WTC11 (cell line): ENCODE measurements around the gene AIFM2.

ENCODE experiments used
- E2F4 ChIP-seq: sonication (generic); formaldehyde crosslinking; IDR thresholded peaks from 2 replicates; pipeline ENCODE4 v1.8.1; 2022; ENCODE audit warnings: low read depth, mild to moderate bottlenecking, moderate library complexity, missing genetic modification reagents, borderline replicate concordance
- NFYB ChIP-seq: sonication (generic); formaldehyde crosslinking; conservative IDR thresholded peaks from 2 replicates; pipeline ENCODE4 v1.8.0; 2022; ENCODE audit warnings: low read depth, missing genetic modification reagents
- USF2 ChIP-seq: sonication (generic); formaldehyde crosslinking; IDR thresholded peaks from 2 replicates; pipeline ENCODE4 v1.8.1; 2023; ENCODE audit warnings: mild to moderate bottlenecking, missing genetic modification reagents, moderate library complexity
- TF ChIP-seq, protein P1 (sequence below): fragments of 200-600 bp; IDR thresholded peaks from 2 replicates; pipeline ENCODE4 v1.8.0; 2022; ENCODE audit warnings: antibody characterized with exemption
- TF ChIP-seq, protein P2 (sequence below): sonication (generic); formaldehyde crosslinking; IDR thresholded peaks from 2 replicates; pipeline ENCODE4 v1.8.0; 2023; ENCODE audit warnings: mild to moderate bottlenecking, missing genetic modification reagents

DNA sequence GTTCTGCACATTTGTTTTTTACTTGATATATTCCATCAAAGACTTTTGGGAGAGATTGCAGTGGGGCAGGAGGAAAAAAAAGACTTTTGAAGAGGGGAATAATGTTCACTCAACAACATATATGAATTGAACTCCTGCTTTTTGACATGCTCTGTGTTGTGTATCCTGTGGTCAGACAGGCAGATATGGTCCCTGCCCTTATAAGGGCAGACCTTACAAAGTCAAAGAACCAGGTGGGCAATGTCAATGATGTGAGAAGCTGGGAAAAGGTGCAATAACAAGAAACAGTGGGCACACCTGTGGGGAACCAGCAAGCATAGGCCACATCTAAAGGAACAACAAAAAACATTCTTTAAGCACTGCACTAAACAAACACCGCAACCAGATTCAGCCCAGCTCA is 8.2 kb downstream of the AIFM2 start:
- TF ChIP-seq NFYB (CRISPR knock-in tag): no peak
- TF ChIP-seq, protein P1, sequence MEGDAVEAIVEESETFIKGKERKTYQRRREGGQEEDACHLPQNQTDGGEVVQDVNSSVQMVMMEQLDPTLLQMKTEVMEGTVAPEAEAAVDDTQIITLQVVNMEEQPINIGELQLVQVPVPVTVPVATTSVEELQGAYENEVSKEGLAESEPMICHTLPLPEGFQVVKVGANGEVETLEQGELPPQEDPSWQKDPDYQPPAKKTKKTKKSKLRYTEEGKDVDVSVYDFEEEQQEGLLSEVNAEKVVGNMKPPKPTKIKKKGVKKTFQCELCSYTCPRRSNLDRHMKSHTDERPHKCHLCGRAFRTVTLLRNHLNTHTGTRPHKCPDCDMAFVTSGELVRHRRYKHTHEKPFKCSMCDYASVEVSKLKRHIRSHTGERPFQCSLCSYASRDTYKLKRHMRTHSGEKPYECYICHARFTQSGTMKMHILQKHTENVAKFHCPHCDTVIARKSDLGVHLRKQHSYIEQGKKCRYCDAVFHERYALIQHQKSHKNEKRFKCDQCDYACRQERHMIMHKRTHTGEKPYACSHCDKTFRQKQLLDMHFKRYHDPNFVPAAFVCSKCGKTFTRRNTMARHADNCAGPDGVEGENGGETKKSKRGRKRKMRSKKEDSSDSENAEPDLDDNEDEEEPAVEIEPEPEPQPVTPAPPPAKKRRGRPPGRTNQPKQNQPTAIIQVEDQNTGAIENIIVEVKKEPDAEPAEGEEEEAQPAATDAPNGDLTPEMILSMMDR: no peak
- no peak for TF ChIP-seq E2F4 (CRISPR knock-in tag)
- TF ChIP-seq, protein P2, sequence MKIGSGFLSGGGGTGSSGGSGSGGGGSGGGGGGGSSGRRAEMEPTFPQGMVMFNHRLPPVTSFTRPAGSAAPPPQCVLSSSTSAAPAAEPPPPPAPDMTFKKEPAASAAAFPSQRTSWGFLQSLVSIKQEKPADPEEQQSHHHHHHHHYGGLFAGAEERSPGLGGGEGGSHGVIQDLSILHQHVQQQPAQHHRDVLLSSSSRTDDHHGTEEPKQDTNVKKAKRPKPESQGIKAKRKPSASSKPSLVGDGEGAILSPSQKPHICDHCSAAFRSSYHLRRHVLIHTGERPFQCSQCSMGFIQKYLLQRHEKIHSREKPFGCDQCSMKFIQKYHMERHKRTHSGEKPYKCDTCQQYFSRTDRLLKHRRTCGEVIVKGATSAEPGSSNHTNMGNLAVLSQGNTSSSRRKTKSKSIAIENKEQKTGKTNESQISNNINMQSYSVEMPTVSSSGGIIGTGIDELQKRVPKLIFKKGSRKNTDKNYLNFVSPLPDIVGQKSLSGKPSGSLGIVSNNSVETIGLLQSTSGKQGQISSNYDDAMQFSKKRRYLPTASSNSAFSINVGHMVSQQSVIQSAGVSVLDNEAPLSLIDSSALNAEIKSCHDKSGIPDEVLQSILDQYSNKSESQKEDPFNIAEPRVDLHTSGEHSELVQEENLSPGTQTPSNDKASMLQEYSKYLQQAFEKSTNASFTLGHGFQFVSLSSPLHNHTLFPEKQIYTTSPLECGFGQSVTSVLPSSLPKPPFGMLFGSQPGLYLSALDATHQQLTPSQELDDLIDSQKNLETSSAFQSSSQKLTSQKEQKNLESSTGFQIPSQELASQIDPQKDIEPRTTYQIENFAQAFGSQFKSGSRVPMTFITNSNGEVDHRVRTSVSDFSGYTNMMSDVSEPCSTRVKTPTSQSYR (CRISPR knock-in tag): no peak
- TF ChIP-seq USF2 (CRISPR knock-in tag): no peak
